ENCODE measurements around the gene BLACAT1. TPM values are rescaled to one million over a fixed set of nuclear protein-coding genes. Genes with fewer than 3 reads are reported as not detected.

Gene BLACAT1
- total and polyA plus RNA-seq, 2 of the 4 experiments (the other 2 are of a cell fraction) = under 0.01 to 0.05 TPM

DNA sequence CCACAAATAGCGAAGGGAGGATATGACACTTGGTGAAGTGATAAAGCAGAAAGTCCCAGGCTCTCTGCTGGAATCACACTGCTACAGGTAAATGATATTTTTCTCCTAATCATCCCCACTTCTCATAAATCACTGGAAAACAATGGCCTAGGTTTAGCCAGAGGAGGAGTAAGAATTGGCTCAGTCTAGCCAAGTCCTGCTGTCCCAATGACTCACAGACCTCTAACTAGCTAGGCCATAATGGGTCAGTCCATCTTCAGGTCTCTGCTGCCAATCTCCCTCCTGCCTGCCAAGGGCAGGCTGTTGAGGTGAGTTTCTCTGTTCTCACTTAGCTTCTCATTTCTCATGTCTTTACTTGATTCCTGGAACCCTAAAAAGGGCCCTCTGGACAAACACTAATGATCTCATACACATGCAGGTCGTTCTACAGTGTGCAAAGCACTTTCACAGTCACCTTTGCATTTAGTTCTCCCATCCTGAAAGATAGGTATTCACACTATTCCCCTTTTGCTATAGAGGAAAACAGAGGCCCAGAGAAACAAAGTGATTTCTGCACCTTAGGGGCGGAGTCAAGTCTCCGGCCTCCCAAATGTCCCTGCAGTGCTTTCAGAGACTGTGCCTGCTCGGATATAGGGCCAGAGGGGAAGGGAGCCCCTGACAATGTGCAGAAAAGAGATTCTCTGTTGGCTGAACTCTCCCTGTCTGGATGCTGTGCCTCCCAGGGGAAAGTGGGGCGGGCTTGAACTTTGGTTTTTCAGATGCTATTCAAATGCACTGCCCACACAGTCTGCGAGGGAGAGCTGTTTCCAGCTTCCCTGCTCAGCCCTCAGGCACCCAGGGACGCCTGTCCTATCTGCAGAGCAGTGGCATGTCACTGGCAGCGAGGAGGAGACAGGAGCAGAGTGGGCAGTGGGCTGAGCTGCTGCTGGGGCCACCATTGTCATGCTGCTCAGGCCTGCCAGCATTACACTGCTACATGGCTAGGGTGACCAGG lies 44.7 kb upstream of the BLACAT1 start:
- intact Hi-C loops (cut with micrococcal nuclease) = no loop called here
- DNase-seq = no peak
- no peak for TF ChIP-seq CHD1 (IDR thresholded peaks at IDR 0.05; ENCODE audit: low read depth, low read length)
- TF ChIP-seq, protein P1, sequence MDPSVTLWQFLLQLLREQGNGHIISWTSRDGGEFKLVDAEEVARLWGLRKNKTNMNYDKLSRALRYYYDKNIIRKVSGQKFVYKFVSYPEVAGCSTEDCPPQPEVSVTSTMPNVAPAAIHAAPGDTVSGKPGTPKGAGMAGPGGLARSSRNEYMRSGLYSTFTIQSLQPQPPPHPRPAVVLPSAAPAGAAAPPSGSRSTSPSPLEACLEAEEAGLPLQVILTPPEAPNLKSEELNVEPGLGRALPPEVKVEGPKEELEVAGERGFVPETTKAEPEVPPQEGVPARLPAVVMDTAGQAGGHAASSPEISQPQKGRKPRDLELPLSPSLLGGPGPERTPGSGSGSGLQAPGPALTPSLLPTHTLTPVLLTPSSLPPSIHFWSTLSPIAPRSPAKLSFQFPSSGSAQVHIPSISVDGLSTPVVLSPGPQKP (IDR thresholded peaks at IDR 0.05; ENCODE audit: borderline replicate concordance, low read depth, low read length) = no peak
- no peak for TF ChIP-seq MAZ (IDR thresholded peaks at IDR 0.05; ENCODE audit: borderline replicate concordance, low read depth, low read length)
- TF ChIP-seq BHLHE40 (IDR thresholded peaks at IDR 0.05; ENCODE audit: low read depth, low read length) = no peak
- no peak for TF ChIP-seq CEBPB (IDR thresholded peaks at IDR 0.05; ENCODE audit: low read depth, low read length)
- TF ChIP-seq, protein P2, sequence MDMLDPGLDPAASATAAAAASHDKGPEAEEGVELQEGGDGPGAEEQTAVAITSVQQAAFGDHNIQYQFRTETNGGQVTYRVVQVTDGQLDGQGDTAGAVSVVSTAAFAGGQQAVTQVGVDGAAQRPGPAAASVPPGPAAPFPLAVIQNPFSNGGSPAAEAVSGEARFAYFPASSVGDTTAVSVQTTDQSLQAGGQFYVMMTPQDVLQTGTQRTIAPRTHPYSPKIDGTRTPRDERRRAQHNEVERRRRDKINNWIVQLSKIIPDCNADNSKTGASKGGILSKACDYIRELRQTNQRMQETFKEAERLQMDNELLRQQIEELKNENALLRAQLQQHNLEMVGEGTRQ (IDR thresholded peaks at IDR 0.05; ENCODE audit: low read depth, low read length) = no peak
- TF ChIP-seq RAD21 (IDR thresholded peaks at IDR 0.05; ENCODE audit: low read length) = no peak
- no peak for TF ChIP-seq SMC3 (IDR thresholded peaks at IDR 0.05; ENCODE audit: low read depth, low read length)
- TF ChIP-seq MAFK (IDR thresholded peaks at IDR 0.05; ENCODE audit: low read depth, low read length) = no peak
- TF ChIP-seq NFE2L2 (IDR thresholded peaks at IDR 0.05; ENCODE audit: low read depth, low read length) = no peak
- no peak for TF ChIP-seq RFX5 (IDR thresholded peaks at IDR 0.05; ENCODE audit: low read depth, low read length)
- TF ChIP-seq, protein P3, sequence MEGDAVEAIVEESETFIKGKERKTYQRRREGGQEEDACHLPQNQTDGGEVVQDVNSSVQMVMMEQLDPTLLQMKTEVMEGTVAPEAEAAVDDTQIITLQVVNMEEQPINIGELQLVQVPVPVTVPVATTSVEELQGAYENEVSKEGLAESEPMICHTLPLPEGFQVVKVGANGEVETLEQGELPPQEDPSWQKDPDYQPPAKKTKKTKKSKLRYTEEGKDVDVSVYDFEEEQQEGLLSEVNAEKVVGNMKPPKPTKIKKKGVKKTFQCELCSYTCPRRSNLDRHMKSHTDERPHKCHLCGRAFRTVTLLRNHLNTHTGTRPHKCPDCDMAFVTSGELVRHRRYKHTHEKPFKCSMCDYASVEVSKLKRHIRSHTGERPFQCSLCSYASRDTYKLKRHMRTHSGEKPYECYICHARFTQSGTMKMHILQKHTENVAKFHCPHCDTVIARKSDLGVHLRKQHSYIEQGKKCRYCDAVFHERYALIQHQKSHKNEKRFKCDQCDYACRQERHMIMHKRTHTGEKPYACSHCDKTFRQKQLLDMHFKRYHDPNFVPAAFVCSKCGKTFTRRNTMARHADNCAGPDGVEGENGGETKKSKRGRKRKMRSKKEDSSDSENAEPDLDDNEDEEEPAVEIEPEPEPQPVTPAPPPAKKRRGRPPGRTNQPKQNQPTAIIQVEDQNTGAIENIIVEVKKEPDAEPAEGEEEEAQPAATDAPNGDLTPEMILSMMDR (conservative IDR thresholded peaks at IDR 0.05; ENCODE audit: low read depth, low read length) = no peak
- TF ChIP-seq FOS (IDR thresholded peaks at IDR 0.05; ENCODE audit: low read depth, low read length) = no peak
- no peak for TF ChIP-seq POLR2A (IDR thresholded peaks at IDR 0.05; ENCODE audit: low read depth, low read length)
- TF ChIP-seq MXI1 (IDR thresholded peaks at IDR 0.05; ENCODE audit: borderline replicate concordance, low read depth, low read length) = no peak

More for the DNA sequence above, 44.7 kb upstream of the BLACAT1 start:
- H4K8ac ChIP-seq (ENCODE audit: low read depth in 2 of 2, low read length in 2 of 2) = no peak overlapping the region
- no peak overlapping the region for H3K4ac ChIP-seq (ENCODE audit: low read depth, low read length)
- in situ Hi-C loops (cut with MboI; ENCODE audit: low sequenced_read_pairs) = no loop called here
- H2BK120ac ChIP-seq (ENCODE audit: low read depth, low read length) = no peak overlapping the region
- H3K9ac ChIP-seq (ENCODE audit: low read depth, low read length) = no peak overlapping the region
- peaks cover 2% of the 10 kb centered on the region; the same call in 1 of the 2 replicates for H3K4me1 ChIP-seq (ENCODE audit: control insufficient read depth, insufficient read depth, low read length)
- ChIA-PET POLR2A (ENCODE audit: unreplicated experiment) (no interaction called here), CTCF (no interaction called here)
- no peak overlapping the region for H4K5ac ChIP-seq (ENCODE audit: low read depth, low read length)
- no peak overlapping the region for H2AK9ac ChIP-seq (replicated peaks; ENCODE audit: low read depth, low read length, poor library complexity)
- no peak overlapping the region for H3K4me2 ChIP-seq (ENCODE audit: low read depth, low read length)
- H3K4me3 ChIP-seq (ENCODE audit: insufficient read depth, low read depth, low read length) = no peak overlapping the region
- no peak overlapping the region for H2AFZ ChIP-seq (replicated peaks; ENCODE audit: low read length, poor library complexity)
- H2BK20ac ChIP-seq (ENCODE audit: low read depth, low read length) = no peak overlapping the region
- no peaks in the 10 kb centered on the region for H3K36me3 ChIP-seq (ENCODE audit: control insufficient read depth, insufficient read depth, low read length)
- H3K9me1 ChIP-seq (ENCODE audit: insufficient read depth, low read length) = no peaks in the 10 kb centered on the region
- dilution Hi-C loops (cut with HindIII; ENCODE audit: low sequenced_read_pairs, unreplicated experiment) = no loop called here
- H3K23ac ChIP-seq (ENCODE audit: low read depth, low read length) = no peak overlapping the region
- H3K9me3 ChIP-seq (ENCODE audit: control insufficient read depth, insufficient read depth, low read length) = no peaks in the 10 kb centered on the region; the same call in 1 of the 2 replicates
- H3K56ac ChIP-seq (ENCODE audit: extremely low read depth, insufficient read depth, low read length) = no peak overlapping the region
- H4K20me1 ChIP-seq (ENCODE audit: insufficient read depth, low read length) = no peaks in the 10 kb centered on the region; the same call in 1 of the 2 replicates
- H3K14ac ChIP-seq (replicated peaks; ENCODE audit: low read depth, low read length) = no peak overlapping the region
- peaks cover 59% of the 10 kb centered on the region for H3K27me3 ChIP-seq (ENCODE audit: control insufficient read depth, insufficient read depth, low read length)
- 36% methylated on average over 5 of the region's 9 CpGs; no CpG with 5 or more reads in 1 of the 2 experiments for WGBS, 2 experiments (ENCODE audit: extremely low coverage in 2 of 2, insufficient read length in 1 of 2)
- ATAC-seq (ENCODE audit: low read depth) = no peak
- H4K91ac ChIP-seq (ENCODE audit: insufficient read depth, low read depth, low read length) = no peak overlapping the region
- no peaks in the 10 kb centered on the region for H3K79me1 ChIP-seq (ENCODE audit: low read depth in 1 of 2, low read length in 2 of 2)
- H2BK15ac ChIP-seq (ENCODE audit: low read depth, low read length) = no peak overlapping the region
- no peak overlapping the region for H3K27ac ChIP-seq (ENCODE audit: insufficient read depth, low read length)
- no TSS peak for BruUV-seq (replicated peaks)
- no peak overlapping the region for H2AK5ac ChIP-seq (ENCODE audit: low read depth, low read length)
- no peak overlapping the region for H2BK5ac ChIP-seq (ENCODE audit: low read depth, low read length, poor library complexity, severe bottlenecking)
- no peak overlapping the region for H3K18ac ChIP-seq (ENCODE audit: low read depth, low read length)

All from IMR-90 (cell line).